ENCODE results near the gene SSTR5.

DNA sequence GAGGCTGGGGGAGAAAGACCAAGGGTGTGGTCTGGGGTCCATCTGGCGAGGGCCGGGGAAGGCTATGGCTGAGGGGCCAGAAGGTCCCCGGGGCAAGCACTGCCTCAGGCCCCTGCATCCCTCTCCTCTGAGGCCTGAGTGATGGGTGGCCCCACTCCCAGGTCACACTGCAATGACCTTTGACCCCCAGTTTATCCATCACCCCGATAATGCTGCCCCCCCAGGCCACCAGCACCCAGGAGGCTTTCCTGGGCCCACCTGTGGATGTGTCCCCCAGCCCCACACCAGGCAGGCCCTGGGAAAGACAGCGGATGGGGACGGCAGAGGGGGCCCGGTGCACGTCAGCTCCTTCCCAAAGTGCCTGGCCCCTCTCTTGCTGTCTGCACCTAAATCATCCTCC, 57.8 kb downstream of the SSTR5 start:
- TF ChIP-seq, protein P1, sequence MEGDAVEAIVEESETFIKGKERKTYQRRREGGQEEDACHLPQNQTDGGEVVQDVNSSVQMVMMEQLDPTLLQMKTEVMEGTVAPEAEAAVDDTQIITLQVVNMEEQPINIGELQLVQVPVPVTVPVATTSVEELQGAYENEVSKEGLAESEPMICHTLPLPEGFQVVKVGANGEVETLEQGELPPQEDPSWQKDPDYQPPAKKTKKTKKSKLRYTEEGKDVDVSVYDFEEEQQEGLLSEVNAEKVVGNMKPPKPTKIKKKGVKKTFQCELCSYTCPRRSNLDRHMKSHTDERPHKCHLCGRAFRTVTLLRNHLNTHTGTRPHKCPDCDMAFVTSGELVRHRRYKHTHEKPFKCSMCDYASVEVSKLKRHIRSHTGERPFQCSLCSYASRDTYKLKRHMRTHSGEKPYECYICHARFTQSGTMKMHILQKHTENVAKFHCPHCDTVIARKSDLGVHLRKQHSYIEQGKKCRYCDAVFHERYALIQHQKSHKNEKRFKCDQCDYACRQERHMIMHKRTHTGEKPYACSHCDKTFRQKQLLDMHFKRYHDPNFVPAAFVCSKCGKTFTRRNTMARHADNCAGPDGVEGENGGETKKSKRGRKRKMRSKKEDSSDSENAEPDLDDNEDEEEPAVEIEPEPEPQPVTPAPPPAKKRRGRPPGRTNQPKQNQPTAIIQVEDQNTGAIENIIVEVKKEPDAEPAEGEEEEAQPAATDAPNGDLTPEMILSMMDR (IDR thresholded peaks at IDR 0.05; ENCODE audit: low read depth, low read length) = no peak
- no peak for TF ChIP-seq MYC (IDR thresholded peaks at IDR 0.05; ENCODE audit: low read depth, low read length)
